NT2/D1 (cell line): ENCODE measurements around the gene SH2B3.

Experiments used
- YY1 ChIP-seq: IDR thresholded peaks from 2 replicates; pipeline ENCODE4 v1.6.1; 2011; ENCODE audit not compliant: insufficient read length, insufficient read depth
- ZNF274 ChIP-seq: IDR thresholded peaks from 2 replicates; pipeline ENCODE4 v1.6.1; 2011; ENCODE audit warnings: mild to moderate bottlenecking, low read depth, low read length

DNA sequence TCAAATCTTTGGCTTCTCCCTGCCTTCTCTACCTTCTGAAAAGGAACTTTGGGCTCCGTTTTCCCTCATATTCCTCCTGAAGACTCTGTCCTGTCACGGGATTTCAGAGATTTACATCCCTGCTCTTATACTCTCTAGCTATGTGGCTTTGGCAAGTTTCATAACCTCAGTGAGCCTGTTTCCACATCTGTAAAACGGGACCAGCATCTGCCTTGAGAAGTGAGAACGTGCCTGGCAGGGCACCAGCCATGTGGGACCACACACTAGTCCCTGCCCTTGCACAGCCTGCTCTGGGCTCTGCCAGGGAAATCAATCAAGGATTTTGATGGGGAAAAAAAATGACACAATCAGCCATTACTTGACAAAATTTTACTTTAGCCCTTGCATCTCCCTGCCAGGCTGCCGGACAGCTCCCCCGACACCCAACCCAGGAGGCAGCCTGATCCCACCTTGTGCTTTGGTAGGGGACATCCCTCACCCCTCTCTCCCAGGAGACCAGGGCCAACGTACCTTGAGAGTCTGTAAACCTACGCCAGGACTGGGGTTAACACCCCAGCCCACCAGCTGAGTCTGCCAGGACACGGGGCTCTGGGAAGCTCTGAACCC, 45.3 kb upstream of the SH2B3 start:
- TF ChIP-seq ZNF274, result no peak
- TF ChIP-seq YY1, result no peak
